B cell (primary cell): ENCODE results near the gene MORN1.

Experiments
- EZH2 ChIP-seq: IDR thresholded peaks from 2 replicates; pipeline ENCODE4 v1.6.1; 2012; ENCODE audit warnings: borderline replicate concordance, low read depth, mild to moderate bottlenecking, moderate library complexity, low read length; ENCODE audit not compliant: insufficient read depth, poor library complexity, severe bottlenecking
- TF ChIP-seq, protein P1 (sequence below): fragments of 200-600 bp; IDR thresholded peaks from one replicate; pipeline ENCODE4 v1.8.0; 2022; ENCODE audit warnings: antibody characterized with exemption, mild to moderate bottlenecking

DNA sequence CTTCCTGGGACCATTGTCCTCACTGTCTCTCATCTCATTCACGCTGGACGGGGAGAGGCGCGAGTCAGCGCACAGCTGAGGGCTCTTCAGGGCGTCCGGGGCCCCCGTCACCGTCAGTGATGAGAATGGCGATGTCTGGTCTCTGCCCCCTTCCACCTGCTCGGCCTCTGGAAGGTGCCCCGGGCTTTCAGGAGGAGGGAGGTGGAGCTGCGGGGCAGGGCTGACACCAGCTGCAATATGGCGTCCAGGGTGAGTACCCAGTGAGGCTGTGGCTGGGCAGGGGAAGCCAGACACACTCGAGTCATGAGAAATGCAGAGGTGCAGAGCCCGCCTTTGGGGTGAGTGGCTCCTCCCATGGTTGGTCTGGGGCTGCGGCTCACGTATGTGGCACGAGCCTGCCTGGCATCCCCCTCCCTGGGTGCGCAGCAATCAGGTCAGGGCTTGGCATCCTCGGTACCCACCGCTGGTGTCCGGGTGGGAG is 15.1 kb downstream of the MORN1 start:
- TF ChIP-seq, protein P1, sequence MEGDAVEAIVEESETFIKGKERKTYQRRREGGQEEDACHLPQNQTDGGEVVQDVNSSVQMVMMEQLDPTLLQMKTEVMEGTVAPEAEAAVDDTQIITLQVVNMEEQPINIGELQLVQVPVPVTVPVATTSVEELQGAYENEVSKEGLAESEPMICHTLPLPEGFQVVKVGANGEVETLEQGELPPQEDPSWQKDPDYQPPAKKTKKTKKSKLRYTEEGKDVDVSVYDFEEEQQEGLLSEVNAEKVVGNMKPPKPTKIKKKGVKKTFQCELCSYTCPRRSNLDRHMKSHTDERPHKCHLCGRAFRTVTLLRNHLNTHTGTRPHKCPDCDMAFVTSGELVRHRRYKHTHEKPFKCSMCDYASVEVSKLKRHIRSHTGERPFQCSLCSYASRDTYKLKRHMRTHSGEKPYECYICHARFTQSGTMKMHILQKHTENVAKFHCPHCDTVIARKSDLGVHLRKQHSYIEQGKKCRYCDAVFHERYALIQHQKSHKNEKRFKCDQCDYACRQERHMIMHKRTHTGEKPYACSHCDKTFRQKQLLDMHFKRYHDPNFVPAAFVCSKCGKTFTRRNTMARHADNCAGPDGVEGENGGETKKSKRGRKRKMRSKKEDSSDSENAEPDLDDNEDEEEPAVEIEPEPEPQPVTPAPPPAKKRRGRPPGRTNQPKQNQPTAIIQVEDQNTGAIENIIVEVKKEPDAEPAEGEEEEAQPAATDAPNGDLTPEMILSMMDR: no peak
- no peak for TF ChIP-seq EZH2
